KMS-11 (cell line): ENCODE measurements around the gene CLHC1.

Source experiments
- H2AFZ ChIP-seq: fragments of 200-600 bp; sonication (generic); 2 replicates; pipeline ENCODE4 v1.6.1; 2016; ENCODE audit warnings: antibody characterized with exemption, mixed run types, low read depth
- H3K27ac ChIP-seq: fragments of 200-600 bp; sonication (generic); 2 replicates; pipeline ENCODE4 v1.6.1; 2016; ENCODE audit warnings: mild to moderate bottlenecking, mixed run types
- H3K27me3 ChIP-seq: fragments of 200-600 bp; sonication (generic); 2 replicates; pipeline ENCODE4 v1.6.1; 2017; ENCODE audit warnings: mild to moderate bottlenecking, low read depth, mixed run types, moderate library complexity; ENCODE audit not compliant: insufficient read depth
- H3K36me3 ChIP-seq: fragments of 200-600 bp; sonication (generic); 2 replicates; pipeline ENCODE4 v1.6.1; 2017; ENCODE audit warnings: mild to moderate bottlenecking, mixed run types; ENCODE audit not compliant: insufficient read depth
- H3K4me1 ChIP-seq: fragments of 200-600 bp; sonication (generic); 2 replicates; pipeline ENCODE4 v1.6.1; 2016; ENCODE audit warnings: mild to moderate bottlenecking, low read depth, mixed run types; ENCODE audit not compliant: poor library complexity, severe bottlenecking
- H3K4me2 ChIP-seq: fragments of 200-600 bp; sonication (generic); 2 replicates; pipeline ENCODE4 v1.7.0; 2016; ENCODE audit warnings: mild to moderate bottlenecking, mixed run types
- H3K4me3 ChIP-seq: fragments of 200-600 bp; sonication (generic); IDR thresholded peaks from 2 replicates; pipeline ENCODE4 v1.6.1; 2017; ENCODE audit warnings: low read depth, low read length, mixed read lengths; ENCODE audit not compliant: insufficient read depth
- H3K79me2 ChIP-seq: fragments of 200-600 bp; sonication (generic); 2 replicates; pipeline ENCODE4 v1.6.1; 2016; ENCODE audit warnings: low read depth, mixed run types; ENCODE audit not compliant: insufficient read depth
- H3K9ac ChIP-seq: fragments of 200-600 bp; sonication (generic); 2 replicates; pipeline ENCODE4 v1.6.1; 2016; ENCODE audit warnings: mild to moderate bottlenecking, mixed run types
- H4K20me1 ChIP-seq: fragments of 200-600 bp; sonication (generic); 2 replicates; pipeline ENCODE4 v1.6.1; 2016; ENCODE audit warnings: mild to moderate bottlenecking, mixed run types; ENCODE audit not compliant: insufficient read depth
- CTCF ChIP-seq: fragments of 200-600 bp; sonication (generic); conservative IDR thresholded peaks from 2 replicates; pipeline ENCODE4 v1.6.1; 2017; ENCODE audit warnings: low read depth, mild to moderate bottlenecking, antibody characterized with exemption, low read length, moderate library complexity, mixed read lengths

The CLHC1 gene

GRCh38 chr2:55157474-55157884 lies 74.6 kb downstream of the CLHC1 start:
- Histone ChIP-seq H3K27me3 (no peaks in the 10 kb centered on the region), H4K20me1 (no peaks in the 10 kb centered on the region), H3K36me3 (no peaks in the 10 kb centered on the region), H3K4me1 (peaks cover 11% of the 10 kb centered on the region), H3K9ac (no peak overlapping the region), H3K4me3 (no peak overlapping the region), H3K79me2 (no peaks in the 10 kb centered on the region), H3K27ac (no peak overlapping the region), H2AFZ (no peak overlapping the region), H3K4me2 (no peak overlapping the region)
- TF ChIP-seq CTCF = no peak

- Histone ChIP-seq H2AFZ (no peak overlapping the region), H3K79me2 (no peaks in the 10 kb centered on the region), H3K4me1 (peaks cover 11% of the 10 kb centered on the region), H3K4me3 (no peak overlapping the region), H3K4me2 (no peak overlapping the region), H3K9ac (no peak overlapping the region), H3K27me3 (no peaks in the 10 kb centered on the region), H3K36me3 (no peaks in the 10 kb centered on the region), H3K27ac (no peak overlapping the region), H4K20me1 (no peaks in the 10 kb centered on the region)
- no peak for TF ChIP-seq CTCF
These were observed 75.1 kb downstream of the CLHC1 start for GRCh38 chr2:55156984-55157383.

DNA sequence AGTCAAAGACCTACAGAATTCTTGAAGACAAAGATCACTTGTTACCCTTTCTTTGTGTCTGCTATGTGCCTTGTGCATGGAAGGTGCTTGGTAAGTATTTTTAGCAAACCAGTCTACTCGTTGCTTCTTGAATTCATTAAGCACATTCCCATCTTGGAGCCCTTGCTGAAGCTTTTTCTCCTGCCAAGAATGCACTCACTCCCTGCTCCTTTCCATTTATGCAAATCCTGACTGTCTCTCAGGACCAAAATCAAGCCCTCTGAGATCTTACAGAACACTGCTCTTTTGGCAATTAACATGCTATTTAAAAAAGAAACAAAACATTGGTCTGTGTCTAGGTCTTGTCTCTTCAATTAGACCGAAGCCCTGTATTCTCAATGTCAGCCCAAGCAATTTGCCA lies 75.8 kb downstream of the CLHC1 start:
- no peak overlapping the region for H3K27ac ChIP-seq
- H3K9ac ChIP-seq = no peak overlapping the region
- no peaks in the 10 kb centered on the region for H4K20me1 ChIP-seq
- no peaks in the 10 kb centered on the region for H3K36me3 ChIP-seq
- no peak overlapping the region for H3K4me2 ChIP-seq
- no peaks in the 10 kb centered on the region for H3K79me2 ChIP-seq
- no peak for TF ChIP-seq CTCF
- H2AFZ ChIP-seq = no peak overlapping the region
- H3K4me3 ChIP-seq = no peak overlapping the region
- H3K27me3 ChIP-seq = no peaks in the 10 kb centered on the region
- H3K4me1 ChIP-seq = peaks cover 11% of the 10 kb centered on the region

GRCh38 chr2:55155764-55156281 lies 76.3 kb downstream of the CLHC1 start:
- H3K4me2 ChIP-seq = no peak overlapping the region
- no peaks in the 10 kb centered on the region for H3K27me3 ChIP-seq
- H3K4me1 ChIP-seq = peaks cover 11% of the 10 kb centered on the region
- H3K79me2 ChIP-seq = no peaks in the 10 kb centered on the region
- no peaks in the 10 kb centered on the region for H3K36me3 ChIP-seq
- no peak overlapping the region for H2AFZ ChIP-seq
- H3K27ac ChIP-seq = no peak overlapping the region
- H3K9ac ChIP-seq = no peak overlapping the region
- H3K4me3 ChIP-seq = no peak overlapping the region
- no peak for TF ChIP-seq CTCF
- no peaks in the 10 kb centered on the region for H4K20me1 ChIP-seq

DNA sequence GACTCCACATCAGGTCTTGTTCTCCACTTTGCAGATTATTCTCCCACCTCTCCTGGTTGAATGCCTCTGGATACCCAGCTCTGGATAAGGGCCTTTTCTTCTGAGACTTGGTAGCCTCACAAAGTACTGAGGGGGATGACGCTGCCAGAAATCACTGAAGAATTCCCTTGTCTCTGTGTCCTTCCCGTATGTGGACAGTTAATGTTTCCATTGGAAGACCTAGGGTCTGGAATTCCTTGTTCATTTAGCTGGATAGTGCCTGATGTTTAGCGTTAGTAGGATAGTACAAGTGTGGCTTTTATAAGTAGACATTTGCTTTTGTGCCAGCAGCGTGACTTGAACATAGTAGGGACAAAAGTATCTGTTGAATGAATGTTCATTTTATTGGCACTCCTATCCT lies 76.9 kb downstream of the CLHC1 start:
- TF ChIP-seq CTCF = no peak
- Histone ChIP-seq H3K79me2 (no peaks in the 10 kb centered on the region), H3K36me3 (no peaks in the 10 kb centered on the region), H4K20me1 (no peaks in the 10 kb centered on the region), H3K27me3 (no peaks in the 10 kb centered on the region), H3K4me3 (no peak overlapping the region), H2AFZ (no peak overlapping the region), H3K9ac (no peak overlapping the region), H3K4me1 (peaks cover 11% of the 10 kb centered on the region), H3K27ac (no peak overlapping the region), H3K4me2 (no peak overlapping the region)
